Loucy (cell line): ENCODE data around the gene STOX1.
"Not testable (repeated sequence)": the region's sequence is repeated elsewhere in the genome, so short reads cannot be mapped to it uniquely, and the experiment has no call there.

Experiments
- CTCF ChIP-seq: fragments of 200-600 bp; sonication (generic); conservative IDR thresholded peaks from 2 replicates; pipeline ENCODE4 v1.5.1; 2014; ENCODE audit warnings: mild to moderate bottlenecking, antibody characterized with exemption, low read length
- EZH2phosphoT487 ChIP-seq: fragments of 200-600 bp; IDR thresholded peaks from 2 replicates; pipeline ENCODE4 v1.6.1; 2018; ENCODE audit warnings: antibody characterized with exemption, mild to moderate bottlenecking, moderate library complexity, borderline replicate concordance

GRCh38 chr10:68820359-68820758 is 7.0 kb upstream of the STOX1 start:
- TF ChIP-seq CTCF, EZH2phosphoT487: not testable (repeated sequence)
